Fibroblast of lung (primary cell): ENCODE results near the gene FUBP1.

Experiments used
- EZH2 ChIP-seq: IDR thresholded peaks from 2 replicates; pipeline ENCODE4 v1.5.1; 2012; ENCODE audit warnings: low read length, control low read depth, mild to moderate bottlenecking; ENCODE audit errors: missing control alignments
- TF ChIP-seq, protein P1 (sequence below), 2 donors: IDR thresholded peaks in 1 of 2; conservative IDR thresholded peaks in 1 of 2; 1 replicate in 1 of 2; 2 replicates in 1 of 2; pipeline ENCODE4 v1.5.1; 2011 to 2012; ENCODE audit warnings: low read length in 2 of 2, control low read depth in 1 of 2, inconsistent platforms in 1 of 2, low read depth in 1 of 2, mild to moderate bottlenecking in 1 of 2

DNA sequence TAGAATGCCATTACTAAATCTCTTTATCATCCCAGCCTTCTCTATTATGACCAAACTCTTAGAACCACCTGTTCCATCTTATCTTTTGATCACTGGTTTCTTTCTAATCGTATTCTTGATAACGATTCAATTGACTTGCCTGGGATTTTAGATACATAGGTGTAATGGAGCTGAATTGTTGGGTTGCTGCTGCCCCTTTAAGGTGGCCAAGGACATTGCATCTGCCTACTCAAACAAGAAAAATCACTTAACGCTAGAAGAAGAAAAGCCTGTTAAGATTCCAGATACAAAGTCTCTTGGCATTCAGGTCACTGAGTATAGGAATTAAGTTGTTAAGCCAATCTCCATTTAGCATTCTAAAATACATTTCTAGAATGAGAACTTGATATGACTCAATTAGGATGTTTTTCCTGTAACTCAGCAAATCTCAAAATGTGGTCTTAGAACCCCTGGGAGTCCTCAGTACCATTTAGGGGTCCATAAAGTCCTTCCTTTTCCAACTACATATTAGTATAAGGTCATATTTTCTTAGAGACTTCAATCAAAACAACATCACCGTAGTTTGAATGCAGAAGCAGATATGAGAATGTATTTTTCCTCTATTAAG, 78.1 kb downstream of the FUBP1 start:
- TF ChIP-seq, protein P1, sequence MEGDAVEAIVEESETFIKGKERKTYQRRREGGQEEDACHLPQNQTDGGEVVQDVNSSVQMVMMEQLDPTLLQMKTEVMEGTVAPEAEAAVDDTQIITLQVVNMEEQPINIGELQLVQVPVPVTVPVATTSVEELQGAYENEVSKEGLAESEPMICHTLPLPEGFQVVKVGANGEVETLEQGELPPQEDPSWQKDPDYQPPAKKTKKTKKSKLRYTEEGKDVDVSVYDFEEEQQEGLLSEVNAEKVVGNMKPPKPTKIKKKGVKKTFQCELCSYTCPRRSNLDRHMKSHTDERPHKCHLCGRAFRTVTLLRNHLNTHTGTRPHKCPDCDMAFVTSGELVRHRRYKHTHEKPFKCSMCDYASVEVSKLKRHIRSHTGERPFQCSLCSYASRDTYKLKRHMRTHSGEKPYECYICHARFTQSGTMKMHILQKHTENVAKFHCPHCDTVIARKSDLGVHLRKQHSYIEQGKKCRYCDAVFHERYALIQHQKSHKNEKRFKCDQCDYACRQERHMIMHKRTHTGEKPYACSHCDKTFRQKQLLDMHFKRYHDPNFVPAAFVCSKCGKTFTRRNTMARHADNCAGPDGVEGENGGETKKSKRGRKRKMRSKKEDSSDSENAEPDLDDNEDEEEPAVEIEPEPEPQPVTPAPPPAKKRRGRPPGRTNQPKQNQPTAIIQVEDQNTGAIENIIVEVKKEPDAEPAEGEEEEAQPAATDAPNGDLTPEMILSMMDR (conservative IDR thresholded peaks at IDR 0.05 in 1 of 2, IDR thresholded peaks at IDR 0.05 in 1 of 2; ENCODE audit: low read depth in 1 of 2, low read length in 2 of 2), result peak; percentile 67 to 75
- no peak for TF ChIP-seq EZH2
